Forelimb muscle (tissue), 1 donor: ENCODE results near the gene HSBP1. TPM values are rescaled to one million over a fixed set of nuclear protein-coding genes. Genes with fewer than 3 reads are reported as not detected.

Experiments used
- DNase-seq: peaks from one replicate; pipeline ENCODE4 v3.0.0-alpha.2; 2013; ENCODE audit warnings: low read depth
- polyA plus RNA-seq: library from polyadenylated mRNA; unstranded; fragments of 120-200 nt; gene quantifications from one replicate; pipeline ENCODE4 v1.2.1, GENCODE V29; 2013; ENCODE audit not compliant: insufficient read length

HSBP1 gene
- polyA plus RNA-seq, result 98.9 TPM

DNA sequence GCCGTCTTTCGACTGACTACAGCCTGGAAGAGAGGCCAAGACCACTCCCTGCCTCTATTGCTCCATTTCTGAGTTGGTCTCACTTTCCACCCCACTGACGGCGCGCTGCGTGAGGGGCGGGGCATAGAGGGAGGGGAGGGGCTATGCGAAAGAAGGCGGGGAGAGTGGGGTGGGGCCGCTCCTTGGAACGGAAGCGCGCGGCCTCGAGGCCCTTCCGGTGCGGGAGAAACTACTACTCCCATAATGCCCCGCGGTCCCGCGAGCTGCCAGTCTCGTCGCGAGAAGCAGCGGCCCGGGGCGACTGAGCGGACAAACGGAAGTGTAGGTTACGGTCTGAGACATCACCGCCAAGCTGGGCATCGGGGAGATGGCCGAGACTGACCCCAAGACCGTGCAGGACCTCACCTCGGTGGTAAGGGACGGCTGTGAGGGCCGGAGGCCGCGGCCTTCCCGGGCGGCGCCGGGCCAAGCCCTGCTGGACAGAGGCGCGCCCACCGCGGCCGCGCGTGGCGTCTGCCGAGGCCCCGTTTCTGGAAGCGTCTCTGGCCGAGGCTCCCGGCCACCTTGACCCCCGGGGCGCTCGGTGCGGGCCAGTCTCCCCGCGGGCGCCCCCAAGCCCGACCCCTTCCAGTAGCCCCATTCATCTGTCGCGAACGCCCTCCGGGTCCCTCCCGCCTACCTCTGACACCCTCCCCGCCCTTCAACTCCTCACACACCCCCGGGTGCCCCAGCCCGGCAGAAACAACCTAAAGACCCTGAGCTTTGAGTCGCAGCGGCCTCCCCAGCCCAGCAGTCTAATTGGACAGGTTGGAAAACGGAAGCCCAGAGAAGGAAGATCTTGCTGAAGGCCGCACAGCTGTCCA lies at the start of gene HSBP1:
HSBP1 (plus strand) TSS at position 269 of the 863 bp plus-strand sequence; CDS start at position 368, 99 bp downstream.
- DNase-seq, result peak; percentile 58

DNA sequence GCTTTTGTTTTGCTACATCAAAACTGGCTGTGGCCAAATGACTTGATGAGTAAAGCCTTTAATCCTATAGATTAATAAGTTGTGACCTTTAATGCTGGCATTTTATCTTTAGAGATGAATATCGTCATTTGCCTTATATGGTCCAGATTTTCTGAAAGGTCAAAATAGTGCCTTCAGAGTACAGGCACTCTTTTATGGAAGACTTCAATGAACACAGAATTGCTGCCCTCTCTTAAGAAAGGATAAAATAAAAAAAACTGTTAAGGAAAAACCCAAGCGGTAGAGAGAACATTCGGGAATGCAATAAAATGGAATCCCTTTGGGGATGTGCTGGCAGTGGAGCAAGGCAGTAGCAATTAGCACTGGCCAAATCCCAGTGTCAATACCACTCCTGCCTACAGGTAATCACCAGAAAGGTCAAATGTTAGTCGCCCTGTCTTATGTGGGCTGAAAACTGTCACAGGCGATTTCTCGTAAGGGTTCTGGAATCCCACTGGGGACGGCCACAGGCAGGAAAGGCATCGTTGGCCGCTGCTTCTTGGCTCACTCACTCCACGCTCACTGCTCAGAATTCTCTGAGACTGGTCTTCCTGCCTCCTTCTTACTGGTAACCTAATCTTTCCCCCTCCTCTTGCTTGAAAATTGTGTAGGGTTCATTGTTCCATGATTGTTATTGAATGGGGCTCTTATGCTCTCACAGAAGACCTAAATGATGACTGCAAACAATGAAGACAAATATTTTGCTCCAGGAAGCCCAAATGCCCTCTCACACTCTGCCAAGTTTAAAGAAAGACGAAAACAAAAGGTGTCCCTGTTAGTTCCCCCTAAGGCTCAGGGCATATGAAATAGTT lies 45.4 kb upstream of the HSBP1 start:
- DNase-seq, result no peak

DNA sequence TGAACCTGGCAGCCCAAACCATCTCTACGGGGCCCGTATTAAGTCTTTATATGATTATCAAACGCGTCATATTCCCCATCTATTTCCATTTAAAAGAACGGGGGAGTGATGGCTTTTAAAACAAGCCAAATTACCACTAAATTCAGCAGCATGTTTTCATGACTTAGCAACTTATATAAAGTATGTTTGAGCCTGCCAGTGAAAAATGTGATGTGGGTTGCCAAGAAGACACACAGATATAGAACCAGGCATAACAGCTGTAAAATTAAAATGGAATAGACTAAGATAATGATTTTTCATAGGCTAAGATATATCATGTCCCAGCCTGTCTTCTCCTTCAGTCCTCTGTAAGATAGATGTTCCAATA lies 44.8 kb upstream of the HSBP1 start:
- no peak for DNase-seq

DNA sequence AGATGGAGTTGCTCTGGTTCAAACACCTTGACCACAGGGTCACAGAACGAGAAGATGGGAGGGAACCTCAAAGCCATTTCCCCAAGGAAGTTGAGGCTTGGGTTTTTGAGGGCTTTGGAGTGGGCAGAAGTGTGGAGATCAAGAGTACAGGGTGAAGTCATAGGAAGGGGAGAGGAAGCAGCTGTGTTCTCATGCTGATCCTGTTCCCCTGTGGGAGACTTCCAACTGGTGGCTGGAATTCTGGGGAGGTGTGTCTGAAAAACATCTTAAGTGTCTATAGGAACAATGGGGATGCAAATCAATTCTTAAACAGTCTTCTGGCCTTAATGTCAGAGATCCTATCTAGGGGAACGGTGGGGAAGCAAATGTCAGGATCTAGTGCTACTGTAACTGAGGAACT lies 38.8 kb upstream of the HSBP1 start:
- no peak for DNase-seq

DNA sequence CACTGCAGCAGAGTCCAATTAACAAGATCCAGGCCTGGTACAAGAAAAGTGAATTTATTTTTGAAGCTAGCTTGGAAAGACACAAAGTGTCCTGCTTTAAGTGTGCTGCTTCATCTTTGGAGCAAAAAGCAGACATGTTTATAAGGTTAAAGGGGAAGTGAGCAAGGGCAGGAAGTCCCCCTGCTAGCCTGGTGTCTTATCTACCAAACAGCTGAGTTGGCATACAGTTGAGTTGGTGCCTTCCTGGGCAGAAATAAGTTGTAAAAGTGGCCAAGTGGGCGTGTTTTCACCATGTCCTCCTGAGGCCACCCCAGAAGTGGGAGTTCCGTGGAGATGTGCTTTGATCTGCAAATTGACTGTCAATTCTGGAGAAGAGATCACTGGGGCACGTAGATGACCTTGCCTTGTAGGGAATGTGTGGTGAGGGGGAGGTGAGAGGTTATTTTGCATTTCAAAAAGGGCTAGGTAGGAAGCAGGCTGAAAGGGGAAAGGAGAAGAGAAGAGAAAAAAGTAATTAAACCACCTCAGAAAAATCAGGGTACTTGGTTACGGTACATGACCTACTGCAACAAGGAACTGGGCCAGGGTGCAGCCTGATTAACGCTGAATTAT lies 38.3 kb upstream of the HSBP1 start:
- no peak for DNase-seq

DNA sequence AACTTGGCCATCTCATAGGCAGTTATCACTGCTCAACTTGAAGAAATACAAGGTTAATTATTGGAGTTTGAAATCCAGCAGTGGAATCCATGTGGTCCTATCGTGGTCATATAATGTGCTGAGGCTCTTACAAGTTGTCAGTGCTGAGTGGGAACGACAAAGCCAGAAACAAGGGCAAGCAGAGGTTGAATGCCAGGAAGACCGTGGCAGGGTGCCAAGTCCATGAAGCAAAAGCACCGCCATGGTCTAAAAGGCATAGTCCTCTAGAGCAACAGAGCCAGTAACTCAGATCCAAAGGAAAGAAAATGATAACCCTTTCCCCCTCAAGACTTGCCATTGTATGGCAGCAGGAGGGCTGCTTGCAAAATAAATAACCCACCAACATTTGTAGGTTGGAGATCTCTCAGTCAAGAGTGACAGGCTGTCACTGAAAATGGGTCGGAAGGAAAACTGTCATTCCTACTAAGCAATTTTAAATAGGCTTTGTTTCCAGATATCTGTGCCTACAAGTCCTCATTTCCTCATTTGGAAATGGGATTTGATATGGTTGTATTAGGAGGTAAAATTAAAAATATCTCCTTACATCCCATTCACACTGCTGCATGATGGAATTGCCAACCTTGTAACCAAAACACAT lies 36.4 kb upstream of the HSBP1 start:
- DNase-seq, result no peak

DNA sequence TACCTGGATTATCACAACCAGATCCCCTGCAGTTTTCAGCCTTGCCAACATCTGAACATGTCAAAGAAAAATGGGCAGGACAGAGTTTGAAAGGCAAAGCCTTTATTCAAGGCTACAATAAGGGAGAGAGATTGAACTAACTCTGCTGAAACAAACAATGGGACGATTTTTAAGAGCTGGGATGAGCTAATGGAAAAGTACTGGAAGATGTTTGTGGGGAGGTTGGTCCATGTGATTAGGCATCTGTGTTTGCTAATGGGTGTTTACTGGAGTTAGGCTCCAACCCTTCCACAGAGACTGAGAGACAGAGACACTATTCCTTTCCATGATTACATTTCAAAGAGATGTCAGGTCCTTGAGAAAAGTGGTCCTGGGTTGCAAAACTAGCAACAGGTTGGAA lies 35.0 kb upstream of the HSBP1 start:
- DNase-seq, result no peak

DNA sequence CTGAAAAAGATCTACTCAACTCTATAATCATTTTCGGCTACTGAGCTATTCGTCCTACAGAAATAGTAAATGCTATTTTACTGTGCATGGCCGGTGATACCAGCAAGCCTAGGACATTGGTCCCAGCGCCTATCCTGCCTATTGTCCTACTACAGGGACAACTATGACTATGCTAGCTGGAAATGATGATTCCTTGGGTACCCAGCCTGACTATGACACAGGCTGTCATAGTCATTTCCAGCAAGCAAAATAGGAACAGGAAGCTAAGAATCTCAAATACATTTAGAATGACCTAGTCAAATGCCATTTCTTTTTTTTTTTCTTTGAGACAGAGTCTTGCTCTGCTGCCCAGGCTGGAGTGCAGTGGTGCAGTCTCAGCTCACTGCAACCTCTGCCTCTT lies 33.7 kb upstream of the HSBP1 start:
- DNase-seq, result no peak

DNA sequence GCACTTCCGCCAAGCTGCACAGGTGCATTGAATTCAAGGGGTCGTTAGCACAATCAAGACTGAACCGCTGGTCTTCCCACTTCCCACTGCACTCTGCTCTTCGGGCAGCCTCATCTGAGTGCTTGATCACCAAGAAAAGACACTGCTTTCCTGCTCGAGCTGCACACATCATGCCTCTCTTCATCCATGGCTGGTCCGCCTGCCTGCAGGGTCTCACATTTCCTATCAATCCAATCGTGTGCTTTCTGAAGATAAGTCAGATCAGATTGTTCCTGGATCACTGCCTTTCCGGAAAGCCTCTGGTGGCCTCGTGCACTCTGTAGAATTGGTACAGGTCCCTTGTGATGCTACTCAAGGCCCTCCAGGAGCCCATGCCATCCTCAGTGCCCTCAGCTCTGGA lies 30.8 kb upstream of the HSBP1 start:
- no peak for DNase-seq

DNA sequence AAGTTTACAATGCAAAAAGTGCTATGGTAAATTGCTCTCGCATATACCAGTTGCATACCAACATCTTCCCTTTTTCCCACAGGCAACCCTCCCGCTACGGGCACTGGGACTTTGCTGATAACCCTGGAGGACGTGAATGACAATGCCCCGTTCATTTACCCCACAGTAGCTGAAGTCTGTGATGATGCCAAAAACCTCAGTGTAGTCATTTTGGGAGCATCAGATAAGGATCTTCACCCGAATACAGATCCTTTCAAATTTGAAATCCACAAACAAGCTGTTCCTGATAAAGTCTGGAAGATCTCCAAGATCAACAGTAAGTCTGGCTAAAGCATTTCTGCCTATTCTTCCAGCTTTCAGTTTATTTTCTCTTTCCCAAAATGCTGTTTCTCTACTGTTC lies 27.9 kb upstream of the HSBP1 start:
- peak; percentile 16 for DNase-seq

DNA sequence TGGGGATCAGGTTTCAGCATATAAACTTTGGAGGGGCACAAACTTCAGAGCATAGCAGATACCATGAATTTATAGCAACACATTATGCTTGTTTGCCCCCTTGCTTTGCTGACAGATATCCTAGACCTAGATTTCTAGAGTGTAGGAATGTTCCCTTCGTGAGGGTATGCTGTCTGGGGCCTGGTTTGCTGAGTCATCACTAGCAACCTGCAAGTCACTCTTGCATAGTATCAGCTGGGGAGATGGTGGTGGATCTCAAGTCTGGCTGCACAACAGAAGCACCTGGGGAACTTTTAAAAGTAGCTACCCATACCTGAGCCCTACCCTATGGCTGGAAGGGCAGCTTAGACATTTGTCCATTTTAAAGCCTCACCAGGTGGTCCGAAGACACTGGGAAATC lies 22.3 kb upstream of the HSBP1 start:
- no peak for DNase-seq

DNA sequence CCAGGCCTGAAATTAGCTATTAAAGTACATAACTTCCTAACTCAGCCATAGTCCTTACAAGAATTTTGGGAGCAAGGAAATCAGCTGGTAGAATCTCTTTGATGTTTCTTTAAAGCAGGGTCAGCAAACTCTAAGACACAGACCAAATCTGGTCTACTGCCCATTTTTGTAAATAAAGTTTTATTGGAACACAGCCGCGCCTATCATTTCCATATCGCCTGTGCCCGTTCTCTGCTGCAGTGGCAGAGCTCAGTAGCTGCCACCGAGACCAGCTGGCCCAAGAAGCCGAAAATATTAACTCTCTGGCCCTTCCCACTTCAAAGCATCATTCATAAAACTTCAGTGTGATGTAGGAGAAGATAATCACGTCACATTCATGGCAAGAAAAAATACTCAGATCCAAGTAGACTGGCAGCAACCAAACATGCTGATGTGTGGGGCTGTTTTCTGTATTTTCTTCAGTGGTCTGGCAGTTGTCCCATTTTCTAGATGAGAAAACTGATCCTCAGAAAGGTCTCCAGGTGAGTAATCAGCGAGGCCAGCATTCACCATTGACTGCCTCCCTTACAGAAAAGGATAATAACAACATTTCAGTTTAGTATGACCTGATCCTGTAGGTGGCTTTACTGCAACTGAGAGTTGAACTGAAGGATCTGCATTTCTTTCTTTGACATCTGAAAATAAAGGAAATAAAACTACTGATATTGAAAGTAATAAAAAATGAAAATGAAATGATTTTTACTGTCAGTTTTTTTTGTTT lies 18.0 kb upstream of the HSBP1 start:
- no peak for DNase-seq

DNA sequence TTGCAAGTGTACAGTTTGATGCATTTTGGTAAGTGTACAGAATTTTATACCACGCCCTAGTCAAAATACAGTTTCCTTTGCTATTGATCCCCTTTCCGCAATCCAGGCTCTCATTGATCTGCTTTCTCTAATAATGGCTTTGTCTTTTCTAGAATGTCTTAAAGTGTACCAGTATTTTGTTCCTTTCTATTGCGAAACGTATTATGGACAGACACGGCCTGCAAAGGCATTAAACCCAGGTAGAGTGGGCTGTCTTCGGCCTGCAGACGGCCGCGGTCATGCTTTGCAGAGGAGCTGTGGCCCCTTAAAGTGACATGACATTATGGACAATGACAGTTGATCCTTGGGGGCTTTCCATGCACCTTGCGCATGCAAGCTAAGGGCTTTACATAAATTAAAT lies 15.9 kb upstream of the HSBP1 start:
- DNase-seq, result no peak

DNA sequence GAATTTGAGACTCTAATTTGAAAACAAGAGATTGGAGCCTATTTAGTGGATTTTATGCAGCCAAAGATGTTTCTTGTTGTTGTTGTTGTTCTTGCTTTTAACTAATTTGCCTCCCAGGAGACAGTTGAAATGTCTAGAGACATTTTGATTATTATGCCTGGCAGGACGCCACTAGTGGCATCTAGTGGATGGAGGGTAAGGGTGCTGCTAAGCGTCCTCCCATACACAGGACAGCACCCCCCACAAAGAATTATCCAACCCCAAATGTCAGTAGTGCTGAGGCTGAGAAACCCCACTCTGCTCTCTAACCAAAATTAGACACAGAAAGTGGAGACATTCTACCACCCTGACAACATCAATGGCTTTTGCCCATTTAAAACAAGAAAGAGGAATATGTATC lies 15.4 kb upstream of the HSBP1 start:
- no peak for DNase-seq

DNA sequence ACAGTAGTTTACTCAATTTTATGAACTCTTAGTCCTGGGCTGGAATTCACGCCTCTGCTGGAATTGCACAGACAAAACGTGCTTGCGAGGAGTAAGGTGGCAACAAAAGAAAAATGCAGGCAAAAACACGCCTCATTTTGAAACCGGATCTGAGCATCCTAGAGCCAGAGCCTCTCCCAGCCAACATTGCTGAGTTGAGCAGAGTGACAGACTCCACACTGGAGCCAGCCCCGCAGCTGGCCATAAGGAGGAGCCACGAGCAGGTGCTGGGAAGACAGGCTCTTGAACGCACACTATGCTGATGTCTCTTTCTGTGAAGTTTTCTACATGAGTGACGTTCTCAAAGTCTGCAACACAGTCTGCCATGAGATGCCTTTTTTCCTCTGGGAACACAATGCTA lies 14.6 kb upstream of the HSBP1 start:
- DNase-seq, result no peak

DNA sequence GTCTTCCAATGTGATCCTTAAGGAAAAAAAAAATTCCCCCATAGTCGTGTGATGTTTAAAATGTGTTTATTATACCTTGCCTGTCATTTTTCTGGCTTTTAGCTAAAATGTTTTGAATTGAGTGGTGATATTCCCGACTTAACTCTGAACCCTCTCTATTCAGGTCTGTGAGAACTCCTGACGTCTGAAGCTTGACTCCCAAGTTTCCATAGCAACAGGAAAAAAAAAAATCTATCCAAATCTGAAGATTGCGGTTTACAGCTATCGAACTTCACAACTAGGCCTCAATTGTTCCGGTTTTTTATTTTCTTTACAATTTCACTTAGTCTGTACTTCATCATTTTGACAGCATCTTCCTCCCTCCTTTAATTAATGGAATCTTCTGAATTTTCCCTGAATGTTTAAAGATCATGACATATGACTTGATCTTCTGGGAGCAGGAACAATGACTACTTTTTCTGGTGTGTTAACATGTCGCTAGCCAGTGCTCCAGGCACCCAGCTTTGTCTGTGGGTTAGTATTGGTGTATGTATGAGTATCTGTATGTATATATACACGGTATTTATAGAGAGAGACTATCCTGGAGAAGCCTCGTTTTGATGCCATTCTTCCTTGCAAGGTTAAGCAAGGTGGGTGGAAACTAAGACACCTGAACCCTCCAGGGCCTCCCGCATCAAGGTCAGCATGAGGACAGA lies 12.8 kb upstream of the HSBP1 start:
- no peak for DNase-seq

DNA sequence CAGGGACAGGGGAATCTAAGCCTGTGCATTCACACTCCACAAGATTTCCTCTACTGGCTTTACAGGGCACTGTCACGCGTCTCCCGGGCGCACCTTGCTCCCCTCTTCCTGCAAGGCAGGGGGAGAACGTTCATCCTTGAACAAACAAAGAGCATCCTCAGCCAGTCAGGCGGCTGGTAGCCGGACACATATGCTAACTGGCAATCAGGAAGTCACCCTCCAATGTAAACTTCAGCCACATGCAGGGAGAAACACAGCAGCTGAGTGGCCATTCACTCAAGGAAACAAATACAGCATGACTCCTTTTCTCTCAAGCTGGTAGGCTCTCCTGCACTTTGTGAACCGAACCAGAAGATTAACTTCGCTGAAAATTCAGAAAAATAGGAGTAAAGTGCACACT lies 10.8 kb upstream of the HSBP1 start:
- no peak for DNase-seq

DNA sequence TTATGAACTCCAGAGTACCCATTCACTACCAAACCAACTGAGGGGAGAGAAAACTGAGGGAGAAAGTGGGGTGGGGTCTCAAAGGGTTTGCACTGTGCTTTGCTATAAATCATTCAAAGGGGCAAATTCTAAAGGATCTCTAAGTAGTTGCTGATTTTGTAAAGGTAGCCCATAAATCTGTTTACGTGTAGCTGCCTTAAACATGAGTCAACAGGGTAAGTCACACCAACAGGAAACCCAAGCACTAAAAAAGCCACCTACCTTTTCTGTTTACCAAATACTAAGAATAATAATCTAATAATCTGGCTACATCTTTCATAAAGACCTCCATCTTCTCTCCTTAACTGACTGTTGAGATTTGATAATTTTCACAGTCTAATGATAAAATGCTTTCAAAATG lies 8.4 kb upstream of the HSBP1 start:
- no peak for DNase-seq

DNA sequence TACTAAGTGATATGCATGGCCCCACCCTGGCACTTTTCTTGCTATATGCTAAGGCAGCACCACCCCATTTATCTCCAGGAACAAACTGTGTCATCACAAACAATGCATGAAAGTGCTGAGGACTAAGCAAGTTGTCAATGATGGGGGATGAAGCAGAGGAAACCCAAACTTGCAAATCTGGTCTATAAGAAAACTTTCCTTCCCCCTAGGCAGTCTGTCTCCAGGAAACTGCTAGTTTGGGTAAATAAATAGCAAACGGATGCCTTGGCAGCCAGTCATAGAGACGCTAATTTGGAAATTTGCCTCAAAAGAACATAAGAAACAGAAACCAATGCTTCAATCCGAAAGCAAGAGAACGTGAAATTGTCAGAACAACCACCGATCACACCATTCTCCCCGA lies 5.6 kb upstream of the HSBP1 start:
- peak; percentile 62 for DNase-seq

DNA sequence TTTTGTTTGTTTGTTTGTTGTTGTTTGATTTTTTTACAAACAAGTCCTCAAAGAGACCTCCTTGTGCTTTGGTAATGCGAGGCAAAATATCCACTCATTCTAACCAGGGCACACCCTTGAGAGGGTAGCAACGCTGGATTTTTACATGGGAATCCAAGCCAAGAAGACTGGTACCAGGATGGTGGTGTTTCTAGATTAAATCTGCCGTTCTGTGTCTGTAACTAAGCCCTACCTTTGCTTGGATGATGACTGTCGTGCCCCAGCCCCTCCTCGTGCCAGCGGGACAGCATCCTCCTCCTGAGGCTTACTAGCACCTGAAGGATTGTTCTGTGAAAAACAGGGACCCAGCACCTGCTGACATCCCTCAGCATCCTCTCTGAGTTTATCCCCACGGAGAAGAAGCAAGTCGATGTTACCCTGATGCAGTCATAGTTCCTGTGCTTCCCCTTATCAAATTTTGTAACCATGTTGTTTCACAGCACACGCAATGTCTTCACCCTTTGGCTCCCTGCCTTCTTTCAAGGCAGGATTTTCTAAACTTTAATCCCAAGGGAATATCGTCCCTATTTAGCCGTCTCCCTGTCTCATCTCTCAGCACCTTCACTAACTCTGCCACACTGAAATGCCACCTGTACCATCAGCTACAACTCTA lies 5.1 kb upstream of the HSBP1 start:
- DNase-seq, result no peak
